Neural progenitor cell (in vitro differentiated cells): ENCODE data around the gene BCKDK. TPM values are rescaled to one million over a fixed set of nuclear protein-coding genes. Genes with fewer than 3 reads are reported as not detected.

Source experiments
- DNase-seq: peaks from one replicate; pipeline ENCODE4 v3.0.0-alpha.2; 2016; ENCODE audit warnings: low spot score
- H2AFZ ChIP-seq: fragments of 200-600 bp; sonication (generic); replicated peaks from 2 replicates; pipeline ENCODE4 v1.6.1; 2016; ENCODE audit warnings: antibody characterized with exemption
- H3F3A ChIP-seq: fragments of 200-600 bp; sonication (generic); 2 replicates; pipeline ENCODE4 v1.6.1; 2016; ENCODE audit warnings: antibody characterized with exemption, low read depth
- H3K27ac ChIP-seq: fragments of 200-600 bp; sonication (generic); 2 replicates; pipeline ENCODE4 v1.5.1; 2016; ENCODE audit warnings: mild to moderate bottlenecking
- H3K27me3 ChIP-seq: fragments of 200-600 bp; sonication (generic); 2 replicates; pipeline ENCODE4 v1.6.1; 2016; ENCODE audit warnings: mild to moderate bottlenecking, moderate library complexity
- H3K36me3 ChIP-seq: fragments of 200-600 bp; sonication (generic); 2 replicates; pipeline ENCODE4 v1.5.1; 2016
- H3K4me1 ChIP-seq: fragments of 200-600 bp; sonication (generic); 2 replicates; pipeline ENCODE4 v1.6.1; 2016; ENCODE audit warnings: mixed run types
- H3K4me2 ChIP-seq: fragments of 200-600 bp; sonication (generic); 2 replicates; pipeline ENCODE4 v1.6.1; 2016
- H3K4me3 ChIP-seq: fragments of 200-600 bp; sonication (generic); 2 replicates; pipeline ENCODE4 v1.5.1; 2016
- H3K79me2 ChIP-seq: fragments of 200-600 bp; sonication (generic); 2 replicates; pipeline ENCODE4 v1.6.1; 2016; ENCODE audit warnings: low read depth
- H3K9ac ChIP-seq: fragments of 200-600 bp; sonication (generic); 2 replicates; pipeline ENCODE4 v1.6.1; 2016
- H3K9me3 ChIP-seq: fragments of 200-600 bp; sonication (generic); 2 replicates; pipeline ENCODE4 v1.5.1; 2016; ENCODE audit warnings: low read depth
- H4K20me1 ChIP-seq: fragments of 200-600 bp; sonication (generic); 2 replicates; pipeline ENCODE4 v1.6.1; 2016; ENCODE audit warnings: low read depth
- H3K27ac Mint-ChIP-seq: 3 replicates; pipeline ENCODE4 v1.8.0; 2021; ENCODE audit warnings: mixed read lengths
- H3K27me3 Mint-ChIP-seq: 2 replicates; pipeline ENCODE4 v1.8.0; 2022; ENCODE audit warnings: low read depth, mild to moderate bottlenecking, inconsistent platforms, moderate library complexity, mixed read lengths; ENCODE audit not compliant: insufficient read depth
- H3K36me3 Mint-ChIP-seq: 3 replicates; pipeline ENCODE4 v1.8.0; 2021; ENCODE audit warnings: mixed read lengths
- H3K4me1 Mint-ChIP-seq: 3 replicates; pipeline ENCODE4 v1.8.0; 2021; ENCODE audit warnings: mixed read lengths
- H3K4me3 Mint-ChIP-seq: 3 replicates; pipeline ENCODE4 v1.8.0; 2021; ENCODE audit warnings: mild to moderate bottlenecking, moderate library complexity, mixed read lengths
- H3K9me3 Mint-ChIP-seq: 3 replicates; pipeline ENCODE4 v1.8.0; 2020; ENCODE audit warnings: mixed read lengths
- CTCF ChIP-seq: fragments of 200-600 bp; sonication (generic); IDR thresholded peaks from 2 replicates; pipeline ENCODE4 v1.5.1; 2017; ENCODE audit warnings: antibody characterized with exemption, mild to moderate bottlenecking
- EZH2 ChIP-seq: fragments of 200-600 bp; sonication (generic); IDR thresholded peaks from 2 replicates; pipeline ENCODE4 v1.6.1; 2017; ENCODE audit warnings: antibody characterized with exemption, mild to moderate bottlenecking, moderate library complexity
- EZH2phosphoT487 ChIP-seq: fragments of 200-600 bp; sonication (generic); IDR thresholded peaks from 2 replicates; pipeline ENCODE4 v1.6.1; 2017; ENCODE audit warnings: antibody characterized with exemption
- total RNA-seq: library from RNA; depleted of rRNA; stranded (reverse); fragments of >200 nt; gene quantifications from 2 replicates; pipeline ENCODE4 v1.2.3, GENCODE V29; 2015; ENCODE audit warnings: low replicate concordance

The BCKDK gene
- total RNA-seq, 1 donor from 2014 or later, result 19.8 TPM

- H3K27ac ChIP-seq, result no peak overlapping the region
- Mint-ChIP-seq H3K9me3 (no peaks in the 10 kb centered on the region), H3K4me1 (peaks cover 12% of the 10 kb centered on the region), H3K27me3 (peaks cover 6% of the 10 kb centered on the region), H3K27ac (no peak overlapping the region), H3K4me3 (peak overlapping the region; percentile 89), H3K36me3 (peaks cover 16% of the 10 kb centered on the region)
- DNase-seq, result no peak
- TF ChIP-seq CTCF (no peak), EZH2 (no peak), EZH2phosphoT487 (no peak)
- H3K9me3 ChIP-seq, result no peaks in the 10 kb centered on the region
- no peak overlapping the region for H3K9ac ChIP-seq
- H3K4me2 ChIP-seq, result no peak overlapping the region
- H3K4me3 ChIP-seq, result no peak overlapping the region
- H3F3A ChIP-seq, result peaks cover 16% of the 10 kb centered on the region
- peaks cover 3% of the 10 kb centered on the region for H4K20me1 ChIP-seq
- H2AFZ ChIP-seq, result no peak overlapping the region
- peaks cover 5% of the 10 kb centered on the region for H3K4me1 ChIP-seq
- peaks cover 3% of the 10 kb centered on the region for H3K79me2 ChIP-seq
- H3K36me3 ChIP-seq, result no peaks in the 10 kb centered on the region
- no peaks in the 10 kb centered on the region for H3K27me3 ChIP-seq
These were observed 1.4 kb downstream of the BCKDK start for GRCh38 chr16:31109622-31110021.

- Histone ChIP-seq H3K79me2 (peaks cover 3% of the 10 kb centered on the region), H3K27me3 (no peaks in the 10 kb centered on the region), H4K20me1 (peaks cover 3% of the 10 kb centered on the region), H3K9me3 (no peaks in the 10 kb centered on the region), H3K9ac (no peak overlapping the region), H3F3A (peaks cover 20% of the 10 kb centered on the region), H3K4me1 (peaks cover 5% of the 10 kb centered on the region), H3K4me2 (no peak overlapping the region), H3K27ac (no peak overlapping the region), H2AFZ (no peak overlapping the region), H3K36me3 (no peaks in the 10 kb centered on the region), H3K4me3 (no peak overlapping the region)
- peak overlapping the region; percentile 89 for H3K4me3 Mint-ChIP-seq
- peaks cover 8% of the 10 kb centered on the region for H3K27me3 Mint-ChIP-seq
- H3K27ac Mint-ChIP-seq, result no peak overlapping the region
- TF ChIP-seq CTCF (no peak), EZH2phosphoT487 (no peak), EZH2 (no peak)
- H3K36me3 Mint-ChIP-seq, result peaks cover 17% of the 10 kb centered on the region
- H3K4me1 Mint-ChIP-seq, result peaks cover 12% of the 10 kb centered on the region
- no peaks in the 10 kb centered on the region for H3K9me3 Mint-ChIP-seq
- DNase-seq, result no peak
These were observed 2.2 kb downstream of the BCKDK start for GRCh38 chr16:31110106-31111034.

- Histone ChIP-seq H3K36me3 (no peaks in the 10 kb centered on the region), H3K4me3 (no peak overlapping the region), H3K9me3 (no peaks in the 10 kb centered on the region), H4K20me1 (peaks cover 3% of the 10 kb centered on the region), H3K27ac (no peak overlapping the region), H3F3A (peaks cover 17% of the 10 kb centered on the region), H2AFZ (no peak overlapping the region), H3K4me1 (peaks cover 5% of the 10 kb centered on the region), H3K4me2 (no peak overlapping the region), H3K9ac (no peak overlapping the region), H3K27me3 (no peaks in the 10 kb centered on the region), H3K79me2 (peaks cover 18% of the 10 kb centered on the region)
- peaks cover 12% of the 10 kb centered on the region for H3K4me1 Mint-ChIP-seq
- TF ChIP-seq CTCF, result no peak
- no peak for TF ChIP-seq EZH2phosphoT487
- TF ChIP-seq EZH2, result no peak
- no peak overlapping the region for H3K4me3 Mint-ChIP-seq
- H3K9me3 Mint-ChIP-seq, result no peaks in the 10 kb centered on the region
- DNase-seq, result no peak
- H3K36me3 Mint-ChIP-seq, result peaks cover 17% of the 10 kb centered on the region
- no peak overlapping the region for H3K27ac Mint-ChIP-seq
- peaks cover 8% of the 10 kb centered on the region for H3K27me3 Mint-ChIP-seq
These were observed 3.8 kb downstream of the BCKDK start for GRCh38 chr16:31111881-31112466.
